Chondrocyte (in vitro differentiated cells): Measurements from ENCODE around the gene RFNG. TPM values are rescaled to one million over a fixed set of nuclear protein-coding genes. Genes with fewer than 3 reads are reported as not detected.

Source experiments
- DNase-seq: peaks from one replicate; pipeline ENCODE4 v3.0.0; 2021; ENCODE audit warnings: mixed read lengths, low spot score
- H3K27ac Mint-ChIP-seq: one replicate; pipeline ENCODE4 v1.8.0; 2021; ENCODE audit warnings: mild to moderate bottlenecking, moderate library complexity, mixed read lengths; ENCODE audit not compliant: unreplicated experiment
- H3K27me3 Mint-ChIP-seq: 2 replicates; pipeline ENCODE4 v1.8.0; 2021; ENCODE audit warnings: low read depth, mixed read lengths
- H3K36me3 Mint-ChIP-seq: 2 replicates; pipeline ENCODE4 v1.8.0; 2021; ENCODE audit warnings: low read depth, mixed read lengths
- H3K4me1 Mint-ChIP-seq: 2 replicates; pipeline ENCODE4 v1.8.0; 2021; ENCODE audit warnings: low read depth, mild to moderate bottlenecking, mixed read lengths
- H3K4me3 Mint-ChIP-seq: one replicate; pipeline ENCODE4 v1.8.0; 2021; ENCODE audit warnings: mild to moderate bottlenecking, moderate library complexity, mixed read lengths; ENCODE audit not compliant: unreplicated experiment
- H3K9me3 Mint-ChIP-seq: 2 replicates; pipeline ENCODE4 v1.8.0; 2021; ENCODE audit warnings: low read depth, mixed read lengths
- CTCF ChIP-seq: fragments of 200-600 bp; sonication (generic); IDR thresholded peaks from 2 replicates; pipeline ENCODE4 v1.5.0; 2021; ENCODE audit warnings: antibody characterized with exemption, mild to moderate bottlenecking, moderate library complexity
- total RNA-seq: library from RNA; stranded (reverse); gene quantifications from 3 replicates; pipeline ENCODE4 v1.2.1, GENCODE V29; 2021

RFNG gene
- total RNA-seq, 1 donor from 2014 or later: 47.4 TPM

GRCh38 chr17:82031885-82032627, 19.6 kb downstream of the RFNG start:
- no peak for DNase-seq
- H3K27ac Mint-ChIP-seq: no peak overlapping the region
- H3K4me3 Mint-ChIP-seq: peak overlapping the region; percentile 61
- peaks cover 14% of the 10 kb centered on the region for H3K4me1 Mint-ChIP-seq
- no peaks in the 10 kb centered on the region for H3K36me3 Mint-ChIP-seq
- H3K9me3 Mint-ChIP-seq: no peaks in the 10 kb centered on the region
- no peaks in the 10 kb centered on the region for H3K27me3 Mint-ChIP-seq
- TF ChIP-seq CTCF: no peak

- Mint-ChIP-seq H3K4me3 (peak within 1 kb of the TSS; percentile 76), H3K36me3 (no peaks in the 10 kb centered on the region), H3K27me3 (no peaks in the 10 kb centered on the region), H3K9me3 (no peaks in the 10 kb centered on the region), H3K4me1 (peaks cover 11% of the 10 kb centered on the region), H3K27ac (peak within 1 kb of the TSS; percentile 57)
- TF ChIP-seq CTCF: no peak
- DNase-seq: no peak
These were observed 20.2 kb downstream of the RFNG start, which contains the start of gene RAC3 for GRCh38 chr17:82031303-82031884. Gene RAC3 (plus strand): TSS chr17:82031678. CDS start chr17:82031762, 84 bp downstream.

- peaks cover 11% of the 10 kb centered on the region for H3K4me1 Mint-ChIP-seq
- H3K27me3 Mint-ChIP-seq: no peaks in the 10 kb centered on the region
- TF ChIP-seq CTCF: peak; percentile 93
- H3K27ac Mint-ChIP-seq: peak overlapping the region; percentile 57
- DNase-seq: no peak
- no peaks in the 10 kb centered on the region for H3K36me3 Mint-ChIP-seq
- no peaks in the 10 kb centered on the region for H3K9me3 Mint-ChIP-seq
- peak overlapping the region; percentile 76 for H3K4me3 Mint-ChIP-seq
These were observed 20.9 kb downstream of the RFNG start for GRCh38 chr17:82030470-82031302.

GRCh38 chr17:82029990-82030469, 21.6 kb downstream of the RFNG start:
- TF ChIP-seq CTCF: no peak
- no peak for DNase-seq
- Mint-ChIP-seq H3K36me3 (no peaks in the 10 kb centered on the region), H3K27me3 (no peaks in the 10 kb centered on the region), H3K27ac (no peak overlapping the region), H3K9me3 (no peaks in the 10 kb centered on the region), H3K4me3 (no peak overlapping the region), H3K4me1 (peaks cover 11% of the 10 kb centered on the region)

- no peak overlapping the region for H3K27ac Mint-ChIP-seq
- no peaks in the 10 kb centered on the region for H3K36me3 Mint-ChIP-seq
- no peaks in the 10 kb centered on the region for H3K27me3 Mint-ChIP-seq
- no peak for DNase-seq
- no peaks in the 10 kb centered on the region for H3K9me3 Mint-ChIP-seq
- peaks cover 11% of the 10 kb centered on the region for H3K4me1 Mint-ChIP-seq
- no peak overlapping the region for H3K4me3 Mint-ChIP-seq
- TF ChIP-seq CTCF: no peak
These were observed 22.2 kb downstream of the RFNG start for GRCh38 chr17:82029391-82029790.
